GM23248 (cell line): Measurements from ENCODE around the gene SLAMF7. TPM values are rescaled to one million over a fixed set of nuclear protein-coding genes. Genes with fewer than 3 reads are reported as not detected.

Source experiments
- DNase-seq: peaks from one replicate; pipeline ENCODE4 v3.0.0-alpha.2; 2015
- H2AFZ ChIP-seq: fragments of 200-600 bp; sonication (generic); 2 replicates; pipeline ENCODE4 v1.6.1; 2016; ENCODE audit warnings: antibody characterized with exemption
- H3F3A ChIP-seq: fragments of 200-600 bp; sonication (generic); 2 replicates; pipeline ENCODE4 v1.6.1; 2016; ENCODE audit warnings: mild to moderate bottlenecking, antibody characterized with exemption, mixed run types; ENCODE audit not compliant: insufficient read depth
- H3K27ac ChIP-seq: fragments of 200-600 bp; sonication (generic); 2 replicates; pipeline ENCODE4 v1.5.1; 2016; ENCODE audit warnings: mild to moderate bottlenecking
- H3K27me3 ChIP-seq: fragments of 200-600 bp; sonication (generic); replicated peaks from 2 replicates; pipeline ENCODE4 v1.6.1; 2016; ENCODE audit warnings: mild to moderate bottlenecking; ENCODE audit not compliant: insufficient read depth
- H3K36me3 ChIP-seq: fragments of 200-600 bp; sonication (generic); 2 replicates; pipeline ENCODE4 v1.6.1; 2016; ENCODE audit warnings: low read depth, mild to moderate bottlenecking
- H3K4me1 ChIP-seq: fragments of 200-600 bp; sonication (generic); 2 replicates; pipeline ENCODE4 v1.6.1; 2016; ENCODE audit warnings: mild to moderate bottlenecking; ENCODE audit not compliant: insufficient read depth
- H3K4me2 ChIP-seq: fragments of 200-600 bp; sonication (generic); one replicate; pipeline ENCODE4 v1.6.1; 2016; ENCODE audit warnings: mild to moderate bottlenecking; ENCODE audit not compliant: unreplicated experiment
- H3K4me3 ChIP-seq: fragments of 200-600 bp; sonication (generic); 2 replicates; pipeline ENCODE4 v1.5.1; 2016; ENCODE audit warnings: mild to moderate bottlenecking
- H3K79me2 ChIP-seq: fragments of 200-600 bp; sonication (generic); 2 replicates; pipeline ENCODE4 v1.6.1; 2016; ENCODE audit warnings: mild to moderate bottlenecking; ENCODE audit not compliant: insufficient read depth
- H3K9ac ChIP-seq: fragments of 200-600 bp; sonication (generic); 2 replicates; pipeline ENCODE4 v1.6.1; 2016; ENCODE audit warnings: mild to moderate bottlenecking
- H3K9me2 ChIP-seq: fragments of 200-600 bp; sonication (generic); 2 replicates; pipeline ENCODE4 v1.6.1; 2016; ENCODE audit warnings: mixed run types, mild to moderate bottlenecking, moderate library complexity; ENCODE audit not compliant: insufficient read depth
- H3K9me3 ChIP-seq: fragments of 200-600 bp; sonication (generic); one replicate; pipeline ENCODE4 v1.6.1; 2017; ENCODE audit warnings: low read depth
- H4K20me1 ChIP-seq: fragments of 200-600 bp; sonication (generic); 2 replicates; pipeline ENCODE4 v1.6.0; 2016; ENCODE audit not compliant: insufficient read depth
- EZH2 ChIP-seq: fragments of 200-600 bp; sonication (generic); IDR thresholded peaks from 2 replicates; pipeline ENCODE4 v1.6.1; 2018; ENCODE audit warnings: antibody characterized with exemption, mild to moderate bottlenecking; ENCODE audit not compliant: insufficient read depth, poor library complexity, severe bottlenecking
- EZH2phosphoT487 ChIP-seq: fragments of 200-600 bp; sonication (generic); IDR thresholded peaks from 2 replicates; pipeline ENCODE4 v1.6.1; 2018; ENCODE audit warnings: antibody characterized with exemption, moderate library complexity, mild to moderate bottlenecking, low read depth; ENCODE audit not compliant: insufficient read depth
- WGBS, 2 experiments: methylation state at CpG; one replicate each; pipeline ENCODE4 v1.1.6; 2015 to 2017; ENCODE audit warnings: low lambda C conversion rate in 2 of 2, low coverage in 1 of 2; ENCODE audit errors: missing lambda C conversion rate in 2 of 2; 5-methylcytosine and 5-hydroxymethylcytosine counted together
- in situ Hi-C: fragments of 300-500 bp; cut with MboI; formaldehyde crosslinking; loops from 2 replicates; pipeline ENCODE4 v1.15.0; 2020
- polyA plus RNA-seq: library from polyadenylated mRNA; unstranded; fragments of >200 nt; fragmentation: Nextera tagmentation; extraction: Ambion mirVana; gene quantifications from 2 replicates; pipeline ENCODE4 v1.2.1, GENCODE V29; 2016
- total RNA-seq: library from RNA; depleted of rRNA; stranded (reverse); fragments of >200 nt; shearing (Covaris generic); gene quantifications from 2 replicates; pipeline ENCODE4 v1.2.3, GENCODE V29; 2014

Gene SLAMF7
- total and polyA plus RNA-seq, 2 experiments from 2014 or later, result not detected

DNA sequence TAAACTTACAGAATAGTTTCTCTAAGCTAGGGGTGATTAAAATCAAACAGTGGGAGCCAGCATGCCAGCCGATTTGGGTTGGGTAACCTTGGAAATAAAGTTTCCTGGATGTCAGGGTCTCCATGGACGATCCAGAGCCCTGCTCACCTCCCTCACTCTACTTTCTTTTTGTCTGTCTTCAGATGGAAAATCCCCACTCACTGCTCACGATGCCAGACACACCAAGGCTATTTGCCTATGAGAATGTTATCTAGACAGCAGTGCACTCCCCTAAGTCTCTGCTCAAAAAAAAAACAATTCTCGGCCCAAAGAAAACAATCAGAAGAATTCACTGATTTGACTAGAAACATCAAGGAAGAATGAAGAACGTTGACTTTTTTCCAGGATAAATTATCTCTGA, 13.9 kb downstream of the SLAMF7 start:
- Histone ChIP-seq H3K4me2 (no peak overlapping the region), H3K4me3 (no peak overlapping the region), H4K20me1 (no peaks in the 10 kb centered on the region), H3K9me2 (no peaks in the 10 kb centered on the region), H2AFZ (no peak overlapping the region), H3K9me3 (no peaks in the 10 kb centered on the region), H3K36me3 (no peaks in the 10 kb centered on the region), H3F3A (no peaks in the 10 kb centered on the region), H3K4me1 (no peaks in the 10 kb centered on the region), H3K27me3 (no peaks in the 10 kb centered on the region), H3K9ac (no peak overlapping the region), H3K79me2 (no peaks in the 10 kb centered on the region), H3K27ac (no peak overlapping the region)
- in situ Hi-C loops, result no loop called here
- TF ChIP-seq EZH2phosphoT487, result no peak
- no peak for TF ChIP-seq EZH2
- 3% methylated on average over 5 of the region's 5 CpGs for WGBS, 2 experiments
- no peak for DNase-seq

DNA sequence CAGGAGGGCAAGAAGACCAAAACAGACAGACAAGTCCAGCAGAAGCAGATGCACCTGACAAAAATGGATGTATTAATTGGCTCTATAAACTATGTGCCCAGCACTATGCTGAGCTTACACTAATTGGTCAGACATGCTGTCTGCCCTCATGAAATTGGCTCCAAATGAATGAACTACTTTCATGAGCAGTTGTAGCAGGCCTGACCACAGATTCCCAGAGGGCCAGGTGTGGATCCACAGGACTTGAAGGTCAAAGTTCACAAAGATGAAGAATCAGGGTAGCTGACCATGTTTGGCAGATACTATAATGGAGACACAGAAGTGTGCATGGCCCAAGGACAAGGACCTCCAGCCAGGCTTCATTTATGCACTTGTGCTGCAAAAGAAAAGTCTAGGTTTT, 14.5 kb downstream of the SLAMF7 start:
- no peak for DNase-seq
- H3K27ac ChIP-seq, result no peak overlapping the region
- no peaks in the 10 kb centered on the region for H3K9me3 ChIP-seq
- H3K9ac ChIP-seq, result no peak overlapping the region
- H3K9me2 ChIP-seq, result no peaks in the 10 kb centered on the region
- no peak overlapping the region for H2AFZ ChIP-seq
- no peaks in the 10 kb centered on the region for H3K27me3 ChIP-seq
- no peak overlapping the region for H3K4me2 ChIP-seq
- in situ Hi-C loops, result no loop called here
- H3K4me1 ChIP-seq, result no peaks in the 10 kb centered on the region
- H4K20me1 ChIP-seq, result no peaks in the 10 kb centered on the region
- H3K36me3 ChIP-seq, result no peaks in the 10 kb centered on the region
- no peak overlapping the region for H3K4me3 ChIP-seq
- H3K79me2 ChIP-seq, result no peaks in the 10 kb centered on the region
- no peaks in the 10 kb centered on the region for H3F3A ChIP-seq
- TF ChIP-seq EZH2 (no peak), EZH2phosphoT487 (no peak)

DNA sequence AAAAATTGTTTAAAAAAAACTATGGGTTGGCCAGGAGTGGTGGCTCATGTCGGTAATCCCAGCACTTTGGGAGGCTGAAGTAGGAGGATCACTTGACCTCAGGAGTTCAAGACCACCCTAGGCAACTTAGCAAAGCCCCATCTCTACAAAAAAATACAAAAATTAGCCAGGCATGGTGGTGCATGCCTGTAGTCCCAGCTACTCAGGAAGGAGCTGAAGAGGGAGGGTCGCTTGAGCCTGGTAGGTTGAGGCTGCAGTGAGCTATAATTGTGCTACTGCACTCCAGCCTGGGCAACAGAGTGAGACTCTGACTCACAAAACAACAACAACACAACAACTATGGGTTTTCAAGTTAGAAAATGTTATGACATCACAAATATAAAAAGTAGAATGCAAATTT, 16.4 kb downstream of the SLAMF7 start:
- H3K9me2 ChIP-seq, result no peaks in the 10 kb centered on the region
- H3K9me3 ChIP-seq, result no peaks in the 10 kb centered on the region
- no peak overlapping the region for H3K4me2 ChIP-seq
- no peak overlapping the region for H3K9ac ChIP-seq
- H2AFZ ChIP-seq, result no peak overlapping the region
- H4K20me1 ChIP-seq, result no peaks in the 10 kb centered on the region
- H3K27ac ChIP-seq, result no peak overlapping the region
- no peak overlapping the region for H3K4me3 ChIP-seq
- 20 to 55% methylated on average over 2 of the region's 2 CpGs for WGBS, 2 experiments
- H3K27me3 ChIP-seq, result no peaks in the 10 kb centered on the region
- H3F3A ChIP-seq, result no peaks in the 10 kb centered on the region
- H3K4me1 ChIP-seq, result no peaks in the 10 kb centered on the region
- DNase-seq, result no peak
- H3K79me2 ChIP-seq, result no peaks in the 10 kb centered on the region
- no peak for TF ChIP-seq EZH2
- no peak for TF ChIP-seq EZH2phosphoT487
- H3K36me3 ChIP-seq, result no peaks in the 10 kb centered on the region
- in situ Hi-C loops, result no loop called here

DNA sequence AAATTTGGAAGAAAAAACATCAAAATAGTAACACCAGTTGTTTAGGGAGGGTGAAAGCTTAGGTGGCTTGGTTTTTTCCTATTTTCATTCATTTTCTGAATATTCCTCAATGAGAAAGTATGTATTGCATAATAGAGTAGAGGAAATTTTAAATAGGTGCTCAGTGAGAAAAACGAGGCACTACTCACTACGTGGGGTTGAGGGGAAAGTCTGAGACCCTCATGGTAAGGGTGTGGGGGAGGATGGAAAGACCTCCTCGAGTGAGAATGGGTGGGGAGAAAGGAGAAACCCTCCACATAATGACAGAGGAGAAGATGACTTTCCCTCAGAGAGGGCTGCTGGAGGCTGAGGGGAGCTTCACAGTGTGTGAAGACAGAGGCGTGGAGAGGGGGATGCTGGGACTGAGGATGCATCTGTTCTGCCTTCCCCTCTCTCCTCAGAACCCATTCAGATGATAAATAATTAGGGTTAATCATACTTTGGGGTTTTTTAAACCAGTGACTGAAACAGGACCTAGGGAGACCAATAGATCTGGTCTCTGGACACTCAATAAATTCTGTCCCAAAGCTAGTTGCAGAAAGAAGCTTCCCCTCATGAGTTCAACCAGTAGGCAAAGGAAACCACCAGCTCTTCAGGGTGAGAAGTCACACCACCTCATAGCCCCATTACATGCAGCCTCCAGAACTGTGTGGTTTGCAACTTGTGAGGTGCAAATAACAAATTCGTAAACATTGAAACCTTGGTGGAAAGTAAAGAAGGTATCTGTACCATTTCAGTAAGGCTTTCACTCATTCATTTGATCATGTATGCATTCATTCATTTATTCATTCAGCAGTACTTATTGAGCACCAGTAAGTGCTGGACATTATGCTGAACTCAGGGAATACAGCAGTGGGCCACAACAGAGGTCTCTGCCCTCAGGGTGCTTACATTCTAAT, 17.1 kb downstream of the SLAMF7 start:
- 8 to 18% methylated on average over 5 of the region's 5 CpGs for WGBS, 2 experiments
- no peaks in the 10 kb centered on the region for H3K4me1 ChIP-seq
- no peaks in the 10 kb centered on the region for H3K9me3 ChIP-seq
- H4K20me1 ChIP-seq, result no peaks in the 10 kb centered on the region
- H3K4me2 ChIP-seq, result no peak overlapping the region
- TF ChIP-seq EZH2 (no peak), EZH2phosphoT487 (no peak)
- H3K27me3 ChIP-seq, result no peaks in the 10 kb centered on the region
- H3K4me3 ChIP-seq, result no peak overlapping the region
- H3K27ac ChIP-seq, result no peak overlapping the region
- H3K9ac ChIP-seq, result no peak overlapping the region
- no peak for DNase-seq
- in situ Hi-C loops, result no loop called here
- H3F3A ChIP-seq, result no peaks in the 10 kb centered on the region
- no peaks in the 10 kb centered on the region for H3K36me3 ChIP-seq
- no peak overlapping the region for H2AFZ ChIP-seq
- H3K79me2 ChIP-seq, result no peaks in the 10 kb centered on the region
- H3K9me2 ChIP-seq, result no peaks in the 10 kb centered on the region

DNA sequence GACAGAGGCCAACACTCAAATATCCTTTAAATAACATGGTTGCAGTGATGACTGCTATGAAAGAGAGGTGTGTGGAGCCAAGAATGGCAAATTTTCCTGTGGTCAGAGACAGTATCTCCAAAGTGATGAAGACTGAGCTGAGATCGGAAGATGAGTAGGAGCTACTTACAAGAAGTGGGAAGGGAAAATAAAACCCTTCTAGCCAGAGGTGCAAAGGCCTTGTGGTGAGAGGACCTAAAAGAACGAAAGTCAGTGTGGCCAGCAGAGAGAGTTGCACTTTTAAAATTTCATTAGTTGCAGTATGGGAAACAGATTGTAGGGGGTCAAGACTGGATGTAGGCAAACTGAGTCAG, 17.8 kb downstream of the SLAMF7 start:
- Histone ChIP-seq H2AFZ (no peak overlapping the region), H3K4me2 (no peak overlapping the region), H4K20me1 (no peaks in the 10 kb centered on the region), H3K27ac (no peak overlapping the region), H3K27me3 (no peaks in the 10 kb centered on the region), H3K9me3 (no peaks in the 10 kb centered on the region), H3K4me3 (no peak overlapping the region), H3K36me3 (no peaks in the 10 kb centered on the region), H3K9me2 (no peaks in the 10 kb centered on the region), H3K79me2 (no peaks in the 10 kb centered on the region), H3K4me1 (no peaks in the 10 kb centered on the region), H3K9ac (no peak overlapping the region), H3F3A (no peaks in the 10 kb centered on the region)
- 14 to 31% methylated on average over 2 of the region's 2 CpGs for WGBS, 2 experiments
- DNase-seq, result no peak
- TF ChIP-seq EZH2phosphoT487 (no peak), EZH2 (no peak)
- in situ Hi-C loops, result no loop called here
